NOMO-1 treated with dmso at 0.1 percent for 144 hours (cell line): ENCODE measurements around the gene PARD3B.

Experiments
- DNase-seq: peaks from one replicate; lab custom pipeline; 2025; ENCODE audit not compliant: unreplicated experiment; lab: John Stamatoyannopoulos, UW

PARD3B gene

GRCh38 chr2:204988836-204989235, 443.6 kb downstream of the PARD3B start:
- DNase-seq: no peak

GRCh38 chr2:204989877-204990276, 444.6 kb downstream of the PARD3B start:
- DNase-seq: no peak

DNA sequence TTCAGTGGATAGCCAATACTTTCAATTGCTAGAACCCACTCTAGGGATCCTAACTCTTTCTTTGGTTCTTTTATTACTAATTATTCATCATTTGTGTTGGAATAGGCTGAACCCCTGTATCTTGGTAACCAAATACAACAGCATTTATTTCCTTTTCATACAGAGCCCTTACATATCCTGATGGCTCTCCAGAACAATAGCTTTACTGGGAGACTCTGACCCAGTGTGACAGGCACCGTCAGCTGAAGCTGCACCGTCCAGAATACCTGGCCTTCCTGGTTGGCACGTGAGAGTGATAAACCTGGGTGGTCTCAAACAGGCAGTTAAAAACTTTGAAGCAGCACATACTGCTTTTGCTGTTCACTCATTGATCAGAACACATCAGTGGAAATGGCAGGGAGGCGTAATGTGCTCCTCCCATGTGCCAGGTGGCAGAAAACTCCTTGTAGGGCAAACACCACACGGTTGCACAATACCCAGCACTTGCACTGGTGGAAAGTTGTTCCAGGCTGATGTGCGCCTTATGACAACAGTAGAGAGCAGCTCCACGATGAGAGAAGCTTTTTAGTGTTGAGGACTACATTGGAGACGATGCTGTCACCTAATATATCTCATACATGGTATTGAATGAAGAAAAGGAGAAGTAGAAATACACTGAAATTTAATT, 456.2 kb downstream of the PARD3B start:
- no peak for DNase-seq

DNA sequence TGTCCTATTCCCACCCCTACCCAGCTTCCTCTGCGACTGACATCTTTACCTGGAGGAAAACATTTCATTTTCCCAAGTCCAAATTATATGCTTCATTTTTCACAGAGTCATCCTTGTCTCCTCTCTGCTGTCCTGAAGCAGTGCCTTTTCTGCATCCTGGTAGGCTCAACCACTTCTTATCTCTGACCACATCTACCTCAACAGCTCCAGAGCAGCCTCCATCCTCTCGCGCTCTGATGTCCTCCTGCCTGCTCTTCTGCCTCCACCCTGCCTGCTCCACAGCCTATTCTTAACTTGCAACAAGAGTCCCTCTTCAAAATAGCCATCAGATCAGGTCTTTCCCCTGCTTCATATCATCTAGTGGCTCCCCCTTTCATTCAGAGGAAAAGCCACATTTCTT, 457.1 kb downstream of the PARD3B start:
- no peak for DNase-seq

DNA sequence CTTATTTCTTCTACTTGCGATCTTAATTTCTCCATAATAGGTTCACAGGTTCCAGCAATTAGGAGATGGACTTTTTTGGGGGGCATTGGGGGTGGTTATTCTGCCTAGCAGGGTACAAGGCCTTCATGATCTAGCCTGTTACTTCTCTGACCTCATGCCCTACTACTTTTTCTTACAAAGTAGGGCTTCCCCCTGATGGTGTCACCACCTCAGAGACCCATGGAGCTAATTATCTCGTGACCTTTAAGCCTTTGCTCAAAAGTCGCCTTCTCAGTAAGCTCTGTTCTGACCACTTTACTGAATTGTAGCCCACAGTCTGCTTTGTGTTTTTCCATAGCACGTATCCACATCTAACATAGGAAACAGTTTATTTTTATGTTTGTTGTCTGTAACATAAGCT, 458.0 kb downstream of the PARD3B start:
- DNase-seq: no peak

- DNase-seq: no peak
These were observed 464.9 kb downstream of the PARD3B start for GRCh38 chr2:205010196-205010595.

DNA sequence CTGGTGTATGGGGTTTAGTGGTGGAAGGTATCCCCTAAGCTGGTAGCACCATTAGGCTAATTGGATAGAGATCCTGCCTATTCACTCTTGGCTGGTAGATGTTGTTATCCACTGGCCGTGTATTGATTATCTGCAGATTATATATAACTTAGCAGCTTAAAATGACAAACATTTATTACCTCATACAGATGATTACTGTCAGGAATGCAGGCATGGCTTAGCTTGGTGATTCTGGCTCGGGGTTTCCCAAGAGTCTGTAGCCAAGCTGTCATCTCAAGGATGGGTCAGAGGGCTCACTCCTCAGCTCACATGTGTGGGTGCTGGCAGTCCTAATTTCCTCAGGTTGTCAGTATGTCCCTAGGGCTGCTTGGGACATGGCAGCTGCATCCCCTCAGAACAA, 465.8 kb downstream of the PARD3B start:
- no peak for DNase-seq

- no peak for DNase-seq
These were observed 467.7 kb downstream of the PARD3B start for GRCh38 chr2:205012961-205013360.

DNA sequence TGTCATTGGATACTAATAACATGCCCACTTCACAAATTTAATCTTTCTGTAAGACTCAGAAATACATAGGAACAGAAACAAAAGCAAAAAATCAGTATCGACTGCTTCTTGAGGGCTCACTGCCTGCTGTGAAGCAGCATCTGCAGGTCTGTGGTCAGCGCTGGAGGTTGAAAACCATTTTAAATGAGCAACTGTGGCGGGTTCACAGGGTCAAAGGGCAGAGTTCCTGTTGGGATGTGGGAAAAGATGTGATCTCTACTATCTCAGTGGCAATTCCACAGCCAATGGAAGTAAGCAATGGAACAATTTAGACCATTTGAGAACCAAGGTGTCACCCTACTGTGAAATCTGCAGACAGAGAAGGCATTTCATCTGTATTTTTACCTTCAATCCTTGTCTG, 468.3 kb downstream of the PARD3B start:
- no peak for DNase-seq

DNA sequence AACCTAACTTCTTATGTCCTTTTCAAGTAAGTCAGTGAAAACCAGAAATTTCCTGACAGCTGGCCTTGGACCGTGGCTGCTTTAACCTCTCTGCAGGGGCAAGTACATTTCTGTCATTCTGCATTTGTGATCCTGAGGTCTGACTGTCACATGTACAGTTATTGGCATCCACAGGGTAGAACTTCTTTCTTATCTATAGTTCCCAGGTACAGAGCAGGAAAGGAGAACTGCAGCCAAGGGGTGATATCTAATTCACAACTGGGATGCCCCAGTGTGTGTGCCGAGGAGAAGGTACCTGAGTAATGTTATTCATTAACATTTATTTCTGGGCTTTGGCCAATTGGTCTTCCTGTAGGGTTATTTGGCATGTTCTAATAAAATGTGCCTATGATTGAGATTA, 468.9 kb downstream of the PARD3B start:
- DNase-seq: no peak

- no peak for DNase-seq
These were observed 472.1 kb downstream of the PARD3B start for GRCh38 chr2:205017381-205017780.

- DNase-seq: no peak
These were observed 472.6 kb downstream of the PARD3B start for GRCh38 chr2:205017912-205018311.

DNA sequence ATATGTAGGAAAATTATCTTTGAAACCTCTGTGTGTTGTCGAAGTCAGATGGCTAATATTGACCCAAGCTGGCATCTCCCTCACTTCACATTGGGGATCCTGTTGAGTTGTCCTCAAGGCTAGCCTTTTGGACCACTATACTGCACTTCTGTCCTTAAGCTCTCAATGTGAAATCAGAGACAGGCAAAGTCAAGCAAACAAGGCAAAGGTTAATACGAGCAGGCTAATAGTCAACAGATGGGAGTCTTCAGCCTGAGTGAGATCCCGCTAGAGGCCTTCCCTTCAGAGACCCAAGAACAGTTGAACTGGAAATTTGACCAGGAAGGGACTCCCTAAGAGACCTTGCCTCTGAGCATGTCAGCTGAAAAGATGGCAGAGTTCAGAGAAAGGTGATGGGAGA, 475.4 kb downstream of the PARD3B start:
- DNase-seq: no peak

GRCh38 chr2:205022841-205023240, 477.6 kb downstream of the PARD3B start:
- no peak for DNase-seq

GRCh38 chr2:205024822-205025518, 479.7 kb downstream of the PARD3B start:
- DNase-seq: no peak

DNA sequence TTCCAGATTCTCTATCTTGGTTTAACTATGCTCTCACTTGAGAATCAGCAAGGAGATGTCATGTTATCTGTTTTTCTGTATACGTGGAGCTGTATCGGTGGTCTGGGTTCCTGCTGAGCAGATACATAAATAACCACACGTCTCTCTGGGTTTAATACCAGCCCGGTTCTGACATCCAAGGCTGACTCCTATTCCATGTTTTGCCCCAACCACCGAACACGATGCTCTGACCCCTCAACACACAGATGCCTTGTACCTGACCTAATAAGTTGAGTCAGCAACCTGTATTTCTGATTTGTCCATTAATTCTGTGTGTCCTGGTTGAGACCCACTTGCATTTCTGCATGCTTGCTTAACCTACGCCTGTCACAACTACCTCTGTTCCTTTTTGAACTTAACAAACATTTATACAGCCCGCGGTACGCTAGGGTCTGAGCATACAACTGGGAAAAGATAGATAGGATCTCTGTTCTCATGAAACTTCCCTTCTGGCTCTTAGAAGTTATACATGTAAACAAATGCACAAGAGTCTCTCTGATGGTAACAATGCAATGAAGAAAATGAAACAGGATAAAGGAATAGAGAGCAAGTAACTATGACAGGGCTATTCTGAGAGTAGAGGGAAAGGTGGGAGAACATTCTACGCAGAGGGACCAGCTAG, 480.4 kb downstream of the PARD3B start:
- DNase-seq: no peak

DNA sequence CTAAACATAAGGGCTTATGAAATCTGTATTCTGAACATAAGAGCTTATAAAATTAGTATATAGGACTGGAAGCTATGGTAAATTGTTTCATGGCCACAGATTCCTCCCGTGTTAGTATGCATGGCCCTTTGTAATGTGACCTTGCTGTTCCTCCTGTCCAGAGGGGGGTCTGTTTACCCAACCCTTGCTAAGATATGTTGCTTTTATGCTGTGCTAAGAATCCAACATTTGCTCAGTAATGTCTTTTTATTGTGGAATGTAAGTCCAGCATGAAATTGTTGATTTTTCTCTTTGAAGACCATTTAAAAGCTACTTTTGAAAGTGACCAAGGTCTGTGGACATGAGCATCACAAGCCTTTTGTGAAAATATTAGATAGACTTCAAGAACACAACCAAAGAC, 485.4 kb downstream of the PARD3B start:
- DNase-seq: no peak

GRCh38 chr2:205032093-205032551, 486.8 kb downstream of the PARD3B start:
- DNase-seq: no peak

- DNase-seq: no peak
These were observed 488.2 kb downstream of the PARD3B start for GRCh38 chr2:205033431-205033830.

DNA sequence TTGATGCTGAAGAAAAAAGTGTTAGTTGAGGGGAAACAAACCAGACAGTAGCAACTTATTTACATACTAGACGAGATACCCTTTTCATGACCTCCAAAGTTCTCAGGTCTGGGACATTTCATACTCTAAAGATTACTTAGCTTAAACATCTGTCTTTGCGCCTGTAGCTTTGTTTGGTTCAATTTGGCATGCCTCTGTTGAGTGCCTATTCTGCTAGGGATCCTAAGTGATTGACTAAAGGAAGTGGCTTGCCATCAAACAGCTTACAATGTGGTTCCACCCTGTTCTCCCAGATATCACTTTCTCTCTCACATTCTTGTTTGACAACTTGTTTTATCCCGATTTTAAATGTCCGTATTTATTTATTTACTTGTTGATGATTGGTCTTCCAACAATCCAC, 488.8 kb downstream of the PARD3B start:
- DNase-seq: no peak

GRCh38 chr2:205040323-205040722, 495.0 kb downstream of the PARD3B start:
- no peak for DNase-seq

DNA sequence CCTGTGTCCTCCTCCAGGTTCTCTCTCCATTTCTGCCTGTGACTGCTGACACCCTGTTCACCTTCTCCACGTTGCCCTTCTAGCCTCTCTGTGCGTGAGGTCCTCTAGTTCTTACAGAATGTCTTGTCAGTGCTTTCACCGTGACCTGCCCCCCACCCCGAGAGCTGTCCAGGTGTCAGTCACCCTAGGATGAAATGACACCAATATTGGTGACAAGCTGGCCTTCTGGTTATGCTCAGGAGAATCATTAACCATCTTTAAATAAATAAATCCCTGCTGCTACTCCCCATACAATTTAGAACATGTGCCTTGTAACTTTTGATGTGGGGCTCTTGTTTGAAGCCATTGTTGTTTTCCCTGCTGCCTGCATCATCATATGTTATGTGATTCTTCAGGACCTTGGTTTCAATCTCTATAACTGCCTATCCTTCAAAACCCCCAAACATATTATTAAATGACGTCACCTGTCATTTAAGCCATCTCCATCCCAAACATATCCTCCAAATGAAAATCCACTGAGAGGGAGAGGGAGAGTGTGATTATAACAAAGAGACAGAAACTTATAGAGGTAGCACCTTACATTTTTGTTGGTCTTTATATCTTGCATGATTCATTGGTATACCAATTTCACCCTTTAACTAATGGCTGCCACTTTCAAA, 496.3 kb downstream of the PARD3B start:
- no peak for DNase-seq
